ENCODE data around the gene DAZAP2.

GRCh38 chr12:51217133-51217967 lies 21.3 kb upstream of the DAZAP2 start:
- TF ChIP-seq CTCF (IDR thresholded peaks at IDR 0.05) (peak in 3 of 5 experiments; percentile 10 to 35 (median 27)), POLR2A (IDR thresholded peaks at IDR 0.05) (no peak)
